ENCODE data around the gene LSM12.
"Not testable (repeated sequence)": the region's sequence is repeated elsewhere in the genome, so short reads cannot be mapped to it uniquely, and the experiment has no call there.

Gene LSM12

DNA sequence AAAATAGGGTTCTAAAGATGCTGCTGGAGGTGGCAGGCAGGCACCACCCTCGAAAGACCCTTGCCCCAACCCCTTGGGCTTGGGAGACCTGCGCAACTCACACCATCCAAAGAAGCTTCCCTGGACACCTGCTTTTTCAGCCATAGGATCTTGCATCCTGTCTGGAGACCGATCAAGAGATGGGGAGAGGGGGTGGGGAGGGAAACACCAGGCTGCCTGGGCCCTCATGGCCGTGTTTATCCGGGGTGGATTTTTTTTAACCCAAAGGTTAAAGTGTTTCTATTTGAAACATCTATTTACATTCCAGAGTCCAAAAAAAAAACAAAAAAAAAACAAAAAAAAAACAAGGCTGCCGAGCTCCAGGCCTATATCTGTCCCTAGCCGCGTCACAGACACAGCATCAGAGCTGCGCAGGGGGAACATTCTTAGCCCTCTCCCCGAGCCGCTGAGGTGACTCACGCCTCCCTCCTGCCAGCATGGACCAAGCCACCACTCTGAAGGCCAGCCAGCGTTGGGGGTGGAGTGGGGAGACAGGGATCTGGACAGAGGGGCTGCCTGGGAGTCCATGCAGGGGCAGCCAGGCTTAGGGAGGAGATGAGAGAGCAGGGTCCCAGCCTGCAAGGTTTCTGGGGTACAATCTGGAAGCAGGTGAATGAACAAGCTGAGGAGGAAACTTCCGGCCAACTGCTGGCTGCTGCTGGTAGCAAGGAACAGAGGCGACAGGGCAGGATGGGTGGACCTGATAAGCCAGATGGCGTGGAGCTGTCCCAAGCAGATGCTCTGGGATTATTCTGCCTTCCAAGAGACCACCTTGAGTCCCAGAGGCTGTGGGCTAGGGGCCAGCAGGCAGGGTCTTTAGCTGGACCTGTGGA is 42.2 kb upstream of the LSM12 start:
- TF ChIP-seq, protein P1, sequence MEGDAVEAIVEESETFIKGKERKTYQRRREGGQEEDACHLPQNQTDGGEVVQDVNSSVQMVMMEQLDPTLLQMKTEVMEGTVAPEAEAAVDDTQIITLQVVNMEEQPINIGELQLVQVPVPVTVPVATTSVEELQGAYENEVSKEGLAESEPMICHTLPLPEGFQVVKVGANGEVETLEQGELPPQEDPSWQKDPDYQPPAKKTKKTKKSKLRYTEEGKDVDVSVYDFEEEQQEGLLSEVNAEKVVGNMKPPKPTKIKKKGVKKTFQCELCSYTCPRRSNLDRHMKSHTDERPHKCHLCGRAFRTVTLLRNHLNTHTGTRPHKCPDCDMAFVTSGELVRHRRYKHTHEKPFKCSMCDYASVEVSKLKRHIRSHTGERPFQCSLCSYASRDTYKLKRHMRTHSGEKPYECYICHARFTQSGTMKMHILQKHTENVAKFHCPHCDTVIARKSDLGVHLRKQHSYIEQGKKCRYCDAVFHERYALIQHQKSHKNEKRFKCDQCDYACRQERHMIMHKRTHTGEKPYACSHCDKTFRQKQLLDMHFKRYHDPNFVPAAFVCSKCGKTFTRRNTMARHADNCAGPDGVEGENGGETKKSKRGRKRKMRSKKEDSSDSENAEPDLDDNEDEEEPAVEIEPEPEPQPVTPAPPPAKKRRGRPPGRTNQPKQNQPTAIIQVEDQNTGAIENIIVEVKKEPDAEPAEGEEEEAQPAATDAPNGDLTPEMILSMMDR (IDR thresholded peaks at IDR 0.05; ENCODE audit: insufficient read depth, low read length, poor library complexity, severe bottlenecking) = no peak
- Histone ChIP-seq H3K36me3 (ENCODE audit: control insufficient read depth, insufficient read depth, low read length) (peaks cover 2% of the 10 kb centered on the region), H3K27me3 (replicated peaks; ENCODE audit: control insufficient read depth, insufficient read depth, low read length) (no peaks in the 10 kb centered on the region), H3K4me3 (replicated peaks; ENCODE audit: low read depth, low read length) (no peak overlapping the region)
- DNase-seq (ENCODE audit: extremely low read depth, insufficient read length) = no peak

DNA sequence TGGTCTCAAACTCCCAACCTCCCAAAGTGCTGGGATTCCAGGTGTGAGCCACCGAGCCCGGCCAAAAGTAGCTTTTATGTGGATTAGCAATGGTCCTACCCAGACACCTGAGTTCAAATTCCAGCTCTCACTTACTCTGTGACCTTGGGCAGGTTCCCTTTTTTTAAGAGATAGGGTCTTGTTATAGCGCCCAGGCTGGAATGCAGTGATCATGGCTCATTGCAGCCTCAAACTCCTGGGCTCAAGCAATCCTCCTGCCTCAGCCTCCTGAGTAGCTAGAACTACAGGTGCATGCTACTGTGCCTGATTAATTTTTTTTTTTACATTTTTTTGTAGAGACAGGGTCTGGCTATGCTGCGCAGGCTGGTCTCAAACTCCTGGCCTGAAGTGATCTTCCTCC is 40.3 kb upstream of the LSM12 start:
- Histone ChIP-seq H3K4me3 (replicated peaks; ENCODE audit: low read depth, low read length) (no peak overlapping the region), H3K27me3 (replicated peaks; ENCODE audit: control insufficient read depth, insufficient read depth, low read length) (no peaks in the 10 kb centered on the region), H3K36me3 (ENCODE audit: control insufficient read depth, insufficient read depth, low read length) (peaks cover 2% of the 10 kb centered on the region)
- DNase-seq (ENCODE audit: extremely low read depth, insufficient read length) = no peak
- TF ChIP-seq, protein P1 (IDR thresholded peaks at IDR 0.05; ENCODE audit: insufficient read depth, low read length, poor library complexity, severe bottlenecking) = no peak

DNA sequence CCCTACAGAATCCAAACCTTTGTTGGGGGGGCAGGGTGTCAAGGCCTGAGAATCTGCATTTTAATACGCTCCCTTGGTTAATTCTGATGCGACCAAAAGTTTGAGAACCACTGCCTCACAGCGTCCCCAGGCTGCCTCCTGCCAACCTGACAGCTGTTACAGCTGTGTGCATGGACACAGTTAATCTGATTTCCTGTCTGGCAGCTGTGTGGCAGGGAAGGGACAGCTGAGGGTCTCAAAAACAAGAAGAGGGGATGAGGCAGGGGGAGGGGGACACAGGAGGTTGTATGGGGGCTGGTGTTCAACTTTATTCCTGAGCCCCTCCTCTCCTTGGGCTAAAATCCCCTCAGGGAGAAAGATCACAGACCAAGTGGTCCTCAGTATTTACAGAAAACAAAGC is 39.5 kb upstream of the LSM12 start:
- Histone ChIP-seq H3K36me3 (ENCODE audit: control insufficient read depth, insufficient read depth, low read length) (peaks cover 2% of the 10 kb centered on the region), H3K4me3 (replicated peaks; ENCODE audit: low read depth, low read length) (no peak overlapping the region), H3K27me3 (replicated peaks; ENCODE audit: control insufficient read depth, insufficient read depth, low read length) (no peaks in the 10 kb centered on the region)
- TF ChIP-seq, protein P1 (IDR thresholded peaks at IDR 0.05; ENCODE audit: insufficient read depth, low read length, poor library complexity, severe bottlenecking) = no peak
- DNase-seq (ENCODE audit: extremely low read depth, insufficient read length) = no peak

DNA sequence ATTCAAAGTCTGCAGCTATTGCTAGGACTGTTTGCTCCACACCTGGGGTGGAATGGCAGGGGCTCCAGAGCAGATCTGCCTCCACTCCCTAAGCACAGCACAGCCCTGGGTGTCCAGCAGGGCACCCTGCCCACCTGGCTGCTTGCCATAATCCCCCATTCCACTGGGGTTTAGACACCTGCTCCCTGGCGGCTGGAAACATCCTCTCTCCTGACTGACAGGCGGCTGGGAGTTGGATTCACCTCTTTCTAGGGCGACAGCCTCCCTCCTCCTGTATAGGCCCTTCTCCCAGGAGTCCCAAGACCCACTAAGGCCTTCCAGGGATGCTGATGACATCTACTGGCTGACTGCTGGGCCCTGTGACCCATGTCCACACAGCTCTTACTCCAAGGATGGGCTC is 39.0 kb upstream of the LSM12 start:
- Histone ChIP-seq H3K36me3 (ENCODE audit: control insufficient read depth, insufficient read depth, low read length) (peaks cover 2% of the 10 kb centered on the region), H3K4me3 (replicated peaks; ENCODE audit: low read depth, low read length) (no peak overlapping the region), H3K27me3 (replicated peaks; ENCODE audit: control insufficient read depth, insufficient read depth, low read length) (no peaks in the 10 kb centered on the region)
- no peak for DNase-seq (ENCODE audit: extremely low read depth, insufficient read length)
- TF ChIP-seq, protein P1 (IDR thresholded peaks at IDR 0.05; ENCODE audit: insufficient read depth, low read length, poor library complexity, severe bottlenecking) = no peak

DNA sequence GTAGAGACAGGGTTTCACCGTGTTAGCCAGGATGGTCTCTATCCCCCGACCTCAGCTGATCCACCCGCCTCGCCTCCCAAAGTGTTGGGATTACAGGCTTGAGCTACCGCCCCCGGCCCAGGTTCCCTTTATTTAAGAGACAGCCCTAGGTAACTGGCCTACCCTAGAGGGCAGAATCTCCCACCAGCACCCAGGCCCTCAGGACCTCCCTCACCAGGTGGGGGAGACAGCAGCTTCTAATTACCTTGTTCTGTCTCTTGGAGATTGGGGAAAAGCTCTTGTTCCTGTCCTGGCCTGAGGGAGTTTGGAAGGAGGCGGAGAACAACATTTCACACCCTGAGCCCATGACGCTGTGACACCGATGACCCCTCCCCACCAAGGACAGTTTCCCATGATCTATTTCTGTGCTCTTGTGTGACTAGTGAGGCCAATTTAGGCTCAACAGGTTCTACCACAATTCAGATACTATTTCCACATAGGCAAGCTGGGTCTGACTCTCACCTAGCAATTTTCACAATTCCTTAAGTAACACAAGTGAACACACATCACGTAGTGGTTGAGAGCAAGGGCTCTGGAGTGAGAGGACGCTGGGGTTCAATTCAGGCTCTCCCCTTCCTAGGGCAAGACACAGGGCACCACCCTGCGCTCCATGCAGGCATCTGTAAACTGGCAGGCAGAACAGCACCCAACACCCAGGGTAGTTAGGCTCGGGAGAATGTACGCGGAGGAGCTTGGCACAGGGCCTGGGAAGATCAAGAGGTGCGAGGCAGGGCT is 36.6 kb upstream of the LSM12 start:
- no peak for DNase-seq (ENCODE audit: extremely low read depth, insufficient read length)
- Histone ChIP-seq H3K4me3 (replicated peaks; ENCODE audit: low read depth, low read length) (no peak overlapping the region), H3K27me3 (replicated peaks; ENCODE audit: control insufficient read depth, insufficient read depth, low read length) (no peaks in the 10 kb centered on the region), H3K36me3 (ENCODE audit: control insufficient read depth, insufficient read depth, low read length) (peaks cover 2% of the 10 kb centered on the region)
- TF ChIP-seq, protein P1 (IDR thresholded peaks at IDR 0.05; ENCODE audit: insufficient read depth, low read length, poor library complexity, severe bottlenecking) = no peak

DNA sequence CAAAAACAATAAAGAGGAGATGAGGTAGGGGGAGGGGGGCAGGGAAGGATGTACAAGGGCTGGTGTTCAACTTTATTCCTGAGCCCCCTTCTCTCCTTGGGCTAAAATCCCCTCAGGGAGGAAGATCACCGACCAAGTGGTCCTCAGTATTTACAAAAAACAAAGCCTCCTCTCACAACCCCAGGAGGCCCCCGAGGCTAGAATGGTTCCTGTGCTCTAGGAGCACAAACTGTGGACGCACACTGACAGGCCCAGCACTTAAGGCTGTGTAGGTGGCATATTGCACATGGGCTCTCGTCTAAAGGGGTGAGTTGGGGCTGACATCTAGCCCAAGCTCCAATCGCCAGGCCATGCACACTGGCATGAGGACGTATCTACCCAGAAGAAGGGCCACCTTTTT is 35.4 kb upstream of the LSM12 start:
- H3K27me3 ChIP-seq (replicated peaks; ENCODE audit: control insufficient read depth, insufficient read depth, low read length); DNase-seq (ENCODE audit: extremely low read depth, insufficient read length): not testable (repeated sequence)

More for the DNA sequence above, 35.4 kb upstream of the LSM12 start:
- not testable (repeated sequence) for H3K4me3 ChIP-seq (replicated peaks; ENCODE audit: low read depth, low read length); H3K36me3 ChIP-seq (ENCODE audit: control insufficient read depth, insufficient read depth, low read length)

Measured in GM06990 (cell line).